Measurements from ENCODE around the gene ZNF552. TPM values are rescaled to one million over a fixed set of nuclear protein-coding genes. Genes with fewer than 3 reads are reported as not detected.

The ZNF552 gene
- total RNA-seq, 1 experiment from 2014 or later = 9.2 TPM

GRCh38 chr19:57816652-57817051 is 1.9 kb upstream of the ZNF552 start:
- Mint-ChIP-seq H3K4me1 (peaks cover 36 to 37% of the 10 kb centered on the region in 2 experiments), H3K4me3 (no peak overlapping the region)

More at GRCh38 chr19:57816652-57817051, 1.9 kb upstream of the ZNF552 start:
- no peak overlapping the region for H3K4ac ChIP-seq (ENCODE audit: low read depth, low read length)
- H2BK15ac ChIP-seq (ENCODE audit: low read depth, low read length) = no peak overlapping the region
- no peaks in the 10 kb centered on the region for H3K27me3 ChIP-seq (ENCODE audit: insufficient read depth, low read length)
- H3K14ac ChIP-seq (ENCODE audit: insufficient read depth, low read length) = no peak overlapping the region
- H3K9ac ChIP-seq (ENCODE audit: extremely low read depth, insufficient read length, low read length) = no peak overlapping the region
- no peak overlapping the region for H2AK5ac ChIP-seq (ENCODE audit: insufficient read length, low read length)
- no peak overlapping the region for H4K91ac ChIP-seq (ENCODE audit: insufficient read length, low read depth, low read length)
- no peak overlapping the region for H2BK120ac ChIP-seq (ENCODE audit: low read depth, low read length, poor library complexity, severe bottlenecking)
- H2BK5ac ChIP-seq (ENCODE audit: insufficient read length, low read length) = no peak overlapping the region
- H3K23ac ChIP-seq (ENCODE audit: insufficient read length, low read depth, low read length) = no peak overlapping the region
- H3K27ac Mint-ChIP-seq = no peak overlapping the region; a peak in 1 of 7 replicates
- H3K79me2 ChIP-seq (ENCODE audit: insufficient read depth, low read length) = peaks cover 19% of the 10 kb centered on the region; the same call in 1 of the 2 replicates
- H3T11ph ChIP-seq (ENCODE audit: low read length) = no peak overlapping the region
- no CpG with 5 or more reads among the region's 7 CpGs for WGBS (ENCODE audit: extremely low coverage, insufficient read length, low lambda C conversion rate)
- peaks cover 0 to 2% of the 10 kb centered on the region in 2 experiments; a peak in 1 of 5 replicates for H3K9me3 Mint-ChIP-seq
- H3K27me3 Mint-ChIP-seq (ENCODE audit: low read depth) = no peaks in the 10 kb centered on the region
- no peak overlapping the region for H3K18ac ChIP-seq (ENCODE audit: insufficient read length, low read depth, low read length)
- no peak overlapping the region for H3K4me2 ChIP-seq (ENCODE audit: insufficient read depth, insufficient read length, low read length)
- no peak overlapping the region for H4K8ac ChIP-seq (replicated peaks; ENCODE audit: insufficient read length, low read depth, low read length)
- no peak for DNase-seq
- no peaks in the 10 kb centered on the region for H3K9me3 ChIP-seq (ENCODE audit: control insufficient read depth, low read depth, low read length)
- H3K23me2 ChIP-seq (ENCODE audit: insufficient read length, low read depth, low read length, poor library complexity, severe bottlenecking) = peaks cover 14% of the 10 kb centered on the region
- peaks cover 14 to 30% (median 29%) of the 10 kb centered on the region in 3 experiments for H3K36me3 Mint-ChIP-seq (ENCODE audit: insufficient read depth in 1 of 3, low read depth in 3 of 3)
- H2BK20ac ChIP-seq (ENCODE audit: low read depth, low read length, poor library complexity, severe bottlenecking) = no peak overlapping the region
- no peaks in the 10 kb centered on the region; the same call in 1 of the 2 replicates for H3K4me1 ChIP-seq (ENCODE audit: insufficient read depth, low read length)
- no peak for TF ChIP-seq CTCF (conservative IDR thresholded peaks at IDR 0.05)
- no peak overlapping the region for H3K27ac ChIP-seq (ENCODE audit: insufficient read length, low read depth, low read length)
- H3K56ac ChIP-seq (ENCODE audit: insufficient read length, low read depth, low read length) = no peak overlapping the region
- no peak overlapping the region for H4K5ac ChIP-seq (ENCODE audit: insufficient read length, low read depth, low read length)
- no peaks in the 10 kb centered on the region for H4K20me1 ChIP-seq (ENCODE audit: control insufficient read depth, insufficient read depth, insufficient read length)
- peaks cover 3% of the 10 kb centered on the region for H3K79me1 ChIP-seq (ENCODE audit: insufficient read depth, low read depth, low read length, poor library complexity, severe bottlenecking)
- no peak overlapping the region for H2BK12ac ChIP-seq (ENCODE audit: insufficient read length, low read depth, low read length)
- H2AFZ ChIP-seq (ENCODE audit: low read length) = no peak overlapping the region

Measured in H9 (cell line).